Motor neuron (in vitro differentiated cells): ENCODE data around the gene DCBLD1. TPM values are rescaled to one million over a fixed set of nuclear protein-coding genes. Genes with fewer than 3 reads are reported as not detected.
"Not testable (repeated sequence)": the region's sequence is repeated elsewhere in the genome, so short reads cannot be mapped to it uniquely, and the experiment has no call there.

Experiments
- ATAC-seq, 8 experiments: fragments of 200-7000 bp; cut with Tn5 transposase; replicated peaks in 6 of 8; 2 replicates each; pipeline ENCODE4 v1.8.0; 2021; ENCODE audit warnings: mild to moderate bottlenecking in 8 of 8, moderate library complexity in 8 of 8
- H3K27ac ChIP-seq, 2 donors: fragments of 250-450 bp; sonication (Bioruptor Pico); 2 replicates each; pipeline ENCODE4 v1.9.0; 2021; ENCODE audit warnings: antibody characterized with exemption in 2 of 2, mild to moderate bottlenecking in 2 of 2, moderate library complexity in 1 of 2
- H3K4me1 ChIP-seq, 2 donors: fragments of 250-450 bp; sonication (Bioruptor Pico); replicated peaks in 1 of 2; 2 replicates each; pipeline ENCODE4 v1.6.1; 2021; ENCODE audit warnings: antibody characterized with exemption in 2 of 2, mild to moderate bottlenecking in 2 of 2, moderate library complexity in 1 of 2
- H3K4me3 ChIP-seq, 5 donors: fragments of 250-450 bp; sonication (Bioruptor Pico); 2 replicates each; pipeline ENCODE4 v1.9.0; 2021; ENCODE audit warnings: antibody characterized with exemption in 5 of 5, mild to moderate bottlenecking in 5 of 5, moderate library complexity in 4 of 5
- WGBS, 10 experiments: fragments of 450-650 bp; shearing (Covaris generic); methylation state at CpG; one replicate each; pipeline ENCODE4 v1.0.0; 2022; 5-methylcytosine and 5-hydroxymethylcytosine counted together
- in situ Hi-C, 9 experiments: fragments of 400-800 bp; cut with MboI; loops; one replicate each; pipeline ENCODE4 v1.15.0; 2021; ENCODE audit warnings: low sequenced_read_pairs in 9 of 9, low pct_unique_long_range_greater_than_20kb in 2 of 9; ENCODE audit not compliant: unreplicated experiment in 9 of 9
- total RNA-seq, 8 experiments: library from RNA; unstranded; fragments of 300-600 nt; gene quantifications; 2 replicates each; pipeline versions ENCODE4 v1.2.3 to v1.2.4, GENCODE V29; 2022

Gene DCBLD1
- total RNA-seq = 10 to 100 TPM in 2 of 8 experiments, 1 to 10 TPM in 6; 1.4 to 12.8 (median 7.5) TPM

DNA sequence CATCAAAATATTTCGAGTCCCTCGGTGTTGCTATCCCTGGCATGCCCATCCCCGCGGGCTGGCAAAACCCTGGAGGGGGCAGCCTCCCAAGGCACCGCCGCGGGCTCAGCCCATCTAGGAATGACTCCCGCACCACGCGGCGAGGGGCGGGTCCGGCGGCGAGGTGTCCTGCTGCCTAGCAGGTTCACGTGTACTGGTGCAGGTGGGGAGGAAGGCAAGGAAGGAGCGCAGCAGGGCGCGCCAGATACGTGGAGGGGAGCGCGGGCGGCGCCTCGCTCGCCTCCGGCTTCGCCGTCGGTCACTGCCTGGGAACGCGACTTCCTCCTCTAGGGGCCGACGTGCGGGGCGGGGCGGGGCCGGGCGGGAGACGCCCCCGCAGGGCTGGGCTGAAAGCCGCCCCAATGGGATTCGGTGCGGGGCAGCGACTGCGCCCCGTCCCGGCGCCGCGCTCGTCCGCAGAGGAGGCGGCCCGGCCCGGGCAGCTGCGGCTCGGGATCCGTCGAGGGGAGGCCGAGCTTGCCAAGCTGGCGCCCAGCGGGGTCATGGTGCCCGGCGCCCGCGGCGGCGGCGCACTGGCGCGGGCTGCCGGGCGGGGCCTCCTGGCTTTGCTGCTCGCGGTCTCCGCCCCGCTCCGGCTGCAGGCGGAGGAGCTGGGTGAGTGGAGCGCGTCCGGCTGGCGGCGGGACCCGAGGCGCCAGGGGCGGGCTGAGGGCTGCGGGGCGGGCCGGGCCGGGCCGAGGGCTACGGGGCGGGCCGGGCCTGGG, at the start of gene DCBLD1:
TSS of gene DCBLD1 (plus strand) at position 435 of the 764 bp plus-strand sequence. CDS start at position 543, 108 bp downstream.
- in situ Hi-C loops = no loop called here
- Histone ChIP-seq H3K27ac (peak within 1 kb of the TSS in 1 of 2 donors; percentile 38), H3K4me3 (peak within 1 kb of the TSS; percentile 41 to 76 (median 53)), H3K4me1 (peaks cover 0 to 8% of the 10 kb centered on the region in 2 donors)
- 0 to 9% (median 0%) methylated on average over 2 to 11 of the region's 96 CpGs; no CpG with 5 or more reads in 5 of the 10 experiments for WGBS, 10 experiments
- ATAC-seq = peak; percentile 86 to 94 (median 90)

DNA sequence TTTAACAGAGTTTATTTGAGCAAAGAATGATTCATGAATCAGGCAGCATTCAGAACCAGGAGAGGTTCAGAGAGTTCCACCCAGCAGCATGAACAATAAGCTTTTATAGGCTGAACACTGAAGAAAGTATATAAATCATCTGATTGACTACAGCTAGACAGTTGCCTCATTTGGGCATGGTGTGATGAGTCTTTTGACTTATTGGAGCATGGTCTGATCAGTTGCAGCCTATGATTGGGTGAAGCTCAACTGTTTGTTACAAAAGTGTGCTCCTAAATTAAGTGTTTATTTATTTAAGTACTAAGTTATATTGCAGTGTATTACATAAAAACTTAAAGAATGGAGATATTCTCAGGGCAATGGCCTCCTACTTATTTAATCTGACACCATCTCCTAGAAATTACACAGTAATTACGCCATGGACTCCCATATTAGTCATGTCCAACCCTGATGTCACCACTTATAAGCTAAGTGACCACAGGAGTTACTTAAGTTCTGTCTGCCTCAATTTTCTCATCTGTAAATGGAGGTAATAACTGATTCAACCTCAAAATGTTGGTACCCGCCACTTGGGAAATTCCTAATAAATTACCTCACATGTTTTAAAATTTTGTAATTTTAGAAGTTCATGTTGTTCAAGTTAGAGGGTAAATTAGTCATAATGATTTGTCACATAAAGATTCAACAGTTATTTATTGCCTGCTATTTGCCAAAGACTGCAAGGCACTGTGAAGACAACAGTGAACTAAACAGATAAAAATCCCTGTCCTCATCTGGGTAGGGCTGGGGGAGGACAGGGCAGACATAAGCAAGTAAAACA, 41.6 kb upstream of the DCBLD1 start:
- H3K4me3 ChIP-seq = no peak overlapping the region
- in situ Hi-C loops = loop anchor here in 3 of 9 experiments (10.0 to 25.0 kb wide), 3 partner anchors 114 to 371 kb away; no protein-coding TSS in a partner anchor
- 0 to 100% (median 0%) methylated on average over 1 to 2 of the region's 2 CpGs; no CpG with 5 or more reads in 4 of the 10 experiments for WGBS, 10 experiments
- no peaks in the 10 kb centered on the region for H3K4me1 ChIP-seq
- ATAC-seq = peak in 2 of 8 experiments; percentile 28 to 58
- no peak overlapping the region for H3K27ac ChIP-seq

DNA sequence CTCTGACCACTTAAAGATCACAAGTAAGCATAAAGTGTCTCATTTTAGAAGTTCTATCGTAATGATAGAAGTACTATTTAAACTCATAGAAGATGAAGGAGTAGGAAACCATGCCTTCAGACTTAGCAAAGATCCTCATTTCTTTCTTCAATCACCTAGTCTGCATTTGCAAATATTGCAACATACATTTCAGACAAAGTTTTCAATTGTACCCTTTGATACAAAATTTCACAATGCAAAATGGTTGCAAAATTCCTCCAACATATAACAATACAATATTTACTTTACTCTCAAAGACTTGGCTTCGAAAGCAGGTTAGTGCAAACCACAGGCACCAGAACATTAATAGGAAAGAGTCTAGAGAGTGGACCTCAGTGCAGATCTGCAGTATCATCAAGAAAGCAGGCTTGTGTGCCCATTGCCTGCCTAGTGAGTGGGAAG, 40.6 kb upstream of the DCBLD1 start:
- in situ Hi-C loops = loop anchor here in 3 of 9 experiments (10.0 to 25.0 kb wide), 3 partner anchors 113 to 370 kb away; no protein-coding TSS in a partner anchor
- no peak overlapping the region for H3K27ac ChIP-seq
- ATAC-seq = no peak

DNA sequence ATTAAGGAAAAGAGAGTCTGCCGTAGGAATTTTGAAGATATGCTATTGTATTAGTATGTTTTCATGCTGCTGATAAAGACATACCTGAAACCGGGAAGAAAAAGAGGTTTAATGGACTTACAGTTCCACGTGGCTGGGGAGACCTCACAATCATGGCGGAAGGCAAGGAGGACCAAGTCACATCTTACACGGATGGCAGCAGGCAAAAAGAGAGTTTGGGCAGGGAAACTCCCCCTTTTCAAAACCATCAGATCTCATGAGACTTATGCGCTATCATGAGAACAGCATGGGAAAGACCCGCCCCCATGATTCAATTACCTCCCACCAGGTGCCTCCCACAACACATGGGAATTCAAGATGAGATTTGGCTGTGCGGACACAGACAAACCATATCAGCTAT, 40.2 kb upstream of the DCBLD1 start:
- in situ Hi-C loops = loop anchor here in 3 of 9 experiments (10.0 to 25.0 kb wide), 3 partner anchors 112 to 370 kb away; no protein-coding TSS in a partner anchor
- not testable (repeated sequence) for H3K4me1 ChIP-seq, H3K27ac ChIP-seq, H3K4me3 ChIP-seq, ATAC-seq
- 81 to 100% (median 89%) methylated on average over 2 to 6 of the region's 8 CpGs; no CpG with 5 or more reads in 1 of the 10 experiments for WGBS, 10 experiments

More for the DNA sequence above, 40.6 kb upstream of the DCBLD1 start:
- Histone ChIP-seq H3K4me1 (no peaks in the 10 kb centered on the region), H3K4me3 (no peak overlapping the region)
- 23 to 100% (median 93%) methylated on average over 1 to 2 of the region's 2 CpGs; no CpG with 5 or more reads in 2 of the 10 experiments for WGBS, 10 experiments

DNA sequence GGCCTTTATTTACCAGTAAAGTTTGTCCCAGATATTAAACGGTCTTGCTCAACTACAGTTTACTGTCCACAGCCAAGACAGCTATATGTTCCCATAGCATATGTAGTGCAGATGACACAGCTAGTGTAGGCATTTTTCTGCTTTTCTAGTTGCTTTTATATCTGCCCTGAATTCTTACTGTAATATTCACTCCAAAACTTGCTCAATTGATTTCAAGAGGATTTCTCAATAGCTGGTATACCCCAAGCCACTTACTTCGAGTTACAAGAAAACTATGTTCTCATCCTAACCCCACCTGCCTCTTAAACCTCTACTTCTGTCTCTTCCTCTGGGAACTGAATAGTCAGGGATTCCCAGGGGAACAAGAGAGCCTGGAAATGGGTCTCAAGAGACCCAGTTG, 37.9 kb upstream of the DCBLD1 start:
- 0 to 100% (median 67%) methylated on average over 1 to 2 of the region's 2 CpGs for WGBS, 10 experiments
- ATAC-seq = no peak
- Histone ChIP-seq H3K4me1 (peaks cover 0 to 3% of the 10 kb centered on the region in 2 donors), H3K27ac (no peak overlapping the region), H3K4me3 (no peak overlapping the region)
- in situ Hi-C loops = loop anchor here in 3 of 9 experiments (10.0 to 25.0 kb wide), 3 partner anchors 110 to 368 kb away; no protein-coding TSS in a partner anchor

DNA sequence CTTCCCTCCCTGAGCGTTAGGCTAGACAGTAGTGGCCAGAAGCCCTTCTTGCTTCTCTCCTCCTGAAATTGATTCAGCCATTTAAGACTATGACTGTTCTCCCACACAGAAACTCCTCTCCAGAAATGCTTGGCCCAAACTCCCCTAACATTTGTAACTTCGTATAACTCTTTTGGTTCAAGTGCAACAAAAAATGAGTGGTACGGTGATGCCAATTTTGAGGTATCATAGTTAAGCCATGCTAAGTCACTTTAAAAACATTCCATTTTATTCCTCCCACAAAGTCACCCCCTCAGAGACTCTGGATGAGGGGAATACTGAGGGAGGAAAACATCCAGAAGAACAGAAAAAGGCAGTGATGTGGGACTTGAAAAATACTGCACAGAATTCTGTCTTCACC, 35.6 kb upstream of the DCBLD1 start:
- Histone ChIP-seq H3K4me3 (no peak overlapping the region), H3K27ac (no peak overlapping the region), H3K4me1 (peaks cover 0 to 5% of the 10 kb centered on the region in 2 donors)
- no peak for ATAC-seq
- in situ Hi-C loops = loop anchor here in 3 of 9 experiments (10.0 to 25.0 kb wide), 3 partner anchors 108 to 365 kb away; no protein-coding TSS in a partner anchor
- WGBS, 10 experiments = 7 to 100% (median 84%) methylated on average over 1 to 3 of the region's 3 CpGs; no CpG with 5 or more reads in 1 of the 10 experiments

DNA sequence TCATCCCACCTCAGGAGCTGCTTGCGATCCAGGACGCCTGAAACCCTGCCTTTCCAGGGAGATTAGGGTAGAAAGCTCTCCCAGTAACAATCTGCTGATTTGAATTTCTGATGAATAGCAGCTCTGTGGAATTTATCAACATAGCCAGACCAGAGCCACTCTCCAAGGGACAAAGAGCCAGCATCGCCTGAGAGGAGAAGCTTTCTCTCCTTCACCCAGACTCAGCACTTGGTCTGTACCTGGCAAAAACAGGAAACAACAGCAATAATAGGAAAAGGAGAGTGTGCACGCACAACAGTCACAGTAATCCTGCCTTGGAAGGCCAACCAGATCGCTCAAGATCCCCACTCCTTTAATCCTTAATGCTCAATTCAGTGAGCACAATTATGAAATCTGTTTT, 34.5 kb upstream of the DCBLD1 start:
- ATAC-seq = no peak
- H3K4me1 ChIP-seq = peaks cover 0 to 5% of the 10 kb centered on the region in 2 donors
- no peak overlapping the region for H3K27ac ChIP-seq
- H3K4me3 ChIP-seq = no peak overlapping the region
- in situ Hi-C loops = loop anchor here in 3 of 9 experiments (10.0 to 25.0 kb wide), 3 partner anchors 107 to 364 kb away; no protein-coding TSS in a partner anchor
- WGBS, 10 experiments = 0 to 100% (median 74%) methylated on average over 1 to 5 of the region's 5 CpGs; no CpG with 5 or more reads in 2 of the 10 experiments

DNA sequence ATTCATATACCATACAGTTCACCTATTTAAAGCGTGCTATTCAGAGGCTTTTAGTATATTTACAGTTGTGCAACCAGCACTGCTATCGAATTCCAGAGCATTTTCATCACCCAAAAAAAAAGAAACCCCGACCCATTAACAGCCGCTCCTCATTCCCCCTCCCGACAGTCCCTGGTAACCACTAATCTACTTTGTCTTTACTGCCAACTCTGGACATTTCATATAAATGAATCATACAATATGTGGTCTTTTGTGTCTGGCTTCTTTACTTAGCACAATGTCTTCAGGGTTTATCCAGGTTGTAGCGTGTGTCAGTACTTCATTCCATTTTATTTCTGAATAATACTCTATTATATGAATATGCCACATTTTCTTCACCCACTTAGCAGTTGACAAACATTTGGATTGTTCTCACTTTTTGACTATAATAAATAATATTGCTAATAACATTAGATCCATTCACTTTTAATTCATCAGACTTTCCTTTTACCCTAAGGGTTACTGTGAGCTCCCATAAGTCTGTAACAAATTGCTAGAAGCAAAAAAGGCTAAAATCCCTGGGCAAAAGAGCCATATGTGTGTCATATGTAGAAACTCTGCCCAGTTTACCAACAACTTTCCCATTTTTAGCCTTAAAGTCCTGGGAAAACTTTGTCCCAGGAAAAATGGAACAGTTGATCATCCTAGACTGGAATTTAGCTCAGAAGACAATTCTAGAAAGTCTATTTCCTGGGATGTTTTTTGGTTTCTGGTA, 33.6 kb upstream of the DCBLD1 start:
- Histone ChIP-seq H3K4me3 (no peak overlapping the region), H3K27ac (no peak overlapping the region), H3K4me1 (peaks cover 0 to 5% of the 10 kb centered on the region in 2 donors)
- 0 to 100% (median 78%) methylated on average over 2 to 6 of the region's 6 CpGs; no CpG with 5 or more reads in 1 of the 10 experiments for WGBS, 10 experiments
- in situ Hi-C loops = loop anchor here in 3 of 9 experiments (10.0 to 25.0 kb wide), 3 partner anchors 106 to 363 kb away; no protein-coding TSS in a partner anchor
- ATAC-seq = peak in 4 of 8 experiments; percentile 26 to 59 (median 42)

DNA sequence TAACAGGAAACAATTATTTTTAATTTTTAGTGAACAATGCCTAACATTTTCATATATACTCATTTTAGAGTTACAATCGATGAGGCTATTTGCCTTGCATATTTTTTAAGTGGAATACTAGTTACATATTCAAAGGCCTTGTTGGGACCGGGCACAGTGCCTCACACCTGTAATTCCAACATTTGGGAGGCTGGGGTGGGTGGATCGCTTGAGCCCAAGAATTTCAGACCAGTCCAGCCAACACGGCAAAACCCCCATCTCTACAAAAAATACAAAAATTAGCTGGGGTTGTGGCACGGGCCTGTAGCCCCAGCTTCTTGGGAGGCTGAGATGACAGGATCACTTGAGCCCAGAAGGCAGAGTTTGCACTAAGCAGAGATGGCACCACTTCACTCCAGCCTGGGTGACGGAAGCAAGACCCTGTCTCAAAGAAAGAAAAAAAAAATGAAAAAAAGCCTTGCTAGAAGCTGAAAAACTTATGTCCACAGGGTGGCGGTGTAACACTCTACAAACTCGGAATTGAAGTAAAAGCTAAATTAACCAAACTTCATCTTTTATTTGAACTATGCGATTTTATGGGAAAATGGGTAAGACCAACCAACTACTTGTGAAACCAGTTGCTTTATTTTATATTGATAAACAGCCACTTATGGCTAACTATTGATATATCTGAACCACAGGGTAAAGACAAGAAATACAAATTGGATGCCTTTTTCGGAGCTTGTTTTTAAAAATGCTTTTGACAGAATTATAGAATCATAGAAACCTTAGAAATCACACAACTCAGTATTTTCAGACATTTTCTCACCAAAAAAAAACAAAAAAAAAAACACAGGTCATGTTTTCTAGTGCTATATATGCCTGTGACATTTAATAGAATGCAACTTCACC, 32.7 kb upstream of the DCBLD1 start:
- WGBS, 10 experiments = 0 to 60% (median 29%) methylated on average over 2 to 10 of the region's 10 CpGs
- ATAC-seq = peak in 3 of 8 experiments; percentile 22 to 43 (median 35)
- in situ Hi-C loops = loop anchor here in 3 of 9 experiments (10.0 to 25.0 kb wide), 3 partner anchors 105 to 363 kb away; no protein-coding TSS in a partner anchor
- H3K4me1 ChIP-seq = peaks cover 0 to 5% of the 10 kb centered on the region in 2 donors
- no peak overlapping the region for H3K4me3 ChIP-seq
- no peak overlapping the region for H3K27ac ChIP-seq

DNA sequence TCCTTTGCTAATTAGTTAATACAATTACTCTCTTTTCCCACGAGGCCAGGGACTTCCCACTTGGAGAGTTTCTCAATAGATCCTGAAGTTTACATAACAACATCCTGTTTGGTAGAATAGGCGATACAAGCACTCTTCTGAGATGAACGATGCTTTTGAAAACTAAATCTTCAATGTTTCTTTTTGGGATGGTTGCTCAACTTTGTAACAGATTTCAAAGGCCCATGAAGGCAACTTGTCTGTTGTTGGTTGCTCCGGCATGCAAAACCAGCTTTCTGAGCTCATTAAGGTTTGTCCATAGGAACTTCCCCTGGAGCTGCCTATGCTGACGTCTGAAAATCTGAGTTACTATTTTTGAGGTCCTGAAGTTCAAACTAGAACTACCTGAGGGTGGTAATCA, 30.8 kb upstream of the DCBLD1 start:
- in situ Hi-C loops = loop anchor here in 1 of 9 experiments (25.0 kb wide), 1 partner anchor 111 kb away; no protein-coding TSS in a partner anchor
- Histone ChIP-seq H3K4me1 (peaks cover 0 to 5% of the 10 kb centered on the region in 2 donors), H3K4me3 (no peak overlapping the region), H3K27ac (no peak overlapping the region)
- ATAC-seq = no peak
- 23 to 74% (median 36%) methylated on average over 1 to 4 of the region's 5 CpGs; no CpG with 5 or more reads in 3 of the 10 experiments for WGBS, 10 experiments

DNA sequence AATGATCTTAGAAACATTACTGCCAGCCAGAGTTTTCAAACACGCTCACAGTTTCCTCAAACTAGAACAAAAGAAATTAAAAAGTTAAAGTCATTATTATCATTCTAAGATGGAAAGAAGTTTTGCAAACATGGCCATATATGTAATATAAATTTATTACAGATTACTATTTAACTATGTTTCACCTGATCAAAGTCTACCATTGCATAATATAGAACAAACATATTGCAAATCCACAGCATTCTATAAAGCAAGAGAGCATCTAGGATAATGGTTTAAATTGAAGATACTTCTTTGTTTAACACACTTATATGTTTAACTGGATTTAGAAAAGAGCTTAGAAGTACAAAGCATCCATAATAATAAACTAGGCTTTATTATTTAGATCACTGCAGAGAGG, 26.2 kb upstream of the DCBLD1 start:
- ATAC-seq = no peak
- no peaks in the 10 kb centered on the region for H3K4me1 ChIP-seq
- no peak overlapping the region for H3K27ac ChIP-seq
- in situ Hi-C loops = loop anchor here in 1 of 9 experiments (25.0 kb wide), 1 partner anchor 106 kb away; no protein-coding TSS in a partner anchor
- 22 to 100% (median 77%) methylated on average over 1 of the region's 1 CpG; no CpG with 5 or more reads in 2 of the 10 experiments for WGBS, 10 experiments
- H3K4me3 ChIP-seq = no peak overlapping the region
